ENCODE measurements around the gene RALGAPA1.

RALGAPA1 gene

DNA sequence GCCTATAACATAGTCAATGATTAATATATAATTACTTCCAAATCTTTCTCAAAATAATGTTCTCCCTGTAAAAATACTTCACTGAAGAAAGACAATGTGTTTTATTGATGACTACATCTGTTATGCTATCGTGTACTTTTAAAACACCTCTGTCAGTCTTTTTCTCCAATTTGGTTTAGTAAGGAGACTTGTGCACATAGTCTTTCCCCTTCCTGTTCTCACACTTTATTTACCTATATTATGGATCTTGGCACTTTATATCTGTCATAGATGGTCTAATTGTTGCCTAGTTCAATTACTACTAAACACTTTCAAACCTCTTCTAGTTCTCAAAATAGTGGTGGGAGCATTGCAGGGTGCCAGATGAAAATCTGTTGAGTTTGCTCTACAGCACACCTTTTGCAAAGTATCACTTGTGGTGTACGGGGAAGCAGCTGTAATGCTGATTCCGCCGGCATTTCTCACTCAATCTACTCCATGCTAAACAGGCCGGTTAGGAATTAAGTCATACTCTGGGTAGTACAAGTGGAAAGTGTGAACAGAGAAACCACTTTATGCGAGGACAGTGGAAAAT lies 276.2 kb downstream of the RALGAPA1 start:
- peak overlapping the region; percentile 59; the same call in 1 of the 2 replicates for H3K4me3 ChIP-seq (replicated peaks; ENCODE audit: insufficient read depth, low read length)
- no peak overlapping the region for H3K27ac ChIP-seq (replicated peaks)
- TF ChIP-seq GABPA (IDR thresholded peaks at IDR 0.05; ENCODE audit: low read depth) (no peak), POLR2AphosphoS5 (IDR thresholded peaks at IDR 0.05; ENCODE audit: low read depth) (no peak), SPI1 (IDR thresholded peaks at IDR 0.05; ENCODE audit: borderline replicate concordance, low read depth) (no peak)
- TF ChIP-seq, protein P1, sequence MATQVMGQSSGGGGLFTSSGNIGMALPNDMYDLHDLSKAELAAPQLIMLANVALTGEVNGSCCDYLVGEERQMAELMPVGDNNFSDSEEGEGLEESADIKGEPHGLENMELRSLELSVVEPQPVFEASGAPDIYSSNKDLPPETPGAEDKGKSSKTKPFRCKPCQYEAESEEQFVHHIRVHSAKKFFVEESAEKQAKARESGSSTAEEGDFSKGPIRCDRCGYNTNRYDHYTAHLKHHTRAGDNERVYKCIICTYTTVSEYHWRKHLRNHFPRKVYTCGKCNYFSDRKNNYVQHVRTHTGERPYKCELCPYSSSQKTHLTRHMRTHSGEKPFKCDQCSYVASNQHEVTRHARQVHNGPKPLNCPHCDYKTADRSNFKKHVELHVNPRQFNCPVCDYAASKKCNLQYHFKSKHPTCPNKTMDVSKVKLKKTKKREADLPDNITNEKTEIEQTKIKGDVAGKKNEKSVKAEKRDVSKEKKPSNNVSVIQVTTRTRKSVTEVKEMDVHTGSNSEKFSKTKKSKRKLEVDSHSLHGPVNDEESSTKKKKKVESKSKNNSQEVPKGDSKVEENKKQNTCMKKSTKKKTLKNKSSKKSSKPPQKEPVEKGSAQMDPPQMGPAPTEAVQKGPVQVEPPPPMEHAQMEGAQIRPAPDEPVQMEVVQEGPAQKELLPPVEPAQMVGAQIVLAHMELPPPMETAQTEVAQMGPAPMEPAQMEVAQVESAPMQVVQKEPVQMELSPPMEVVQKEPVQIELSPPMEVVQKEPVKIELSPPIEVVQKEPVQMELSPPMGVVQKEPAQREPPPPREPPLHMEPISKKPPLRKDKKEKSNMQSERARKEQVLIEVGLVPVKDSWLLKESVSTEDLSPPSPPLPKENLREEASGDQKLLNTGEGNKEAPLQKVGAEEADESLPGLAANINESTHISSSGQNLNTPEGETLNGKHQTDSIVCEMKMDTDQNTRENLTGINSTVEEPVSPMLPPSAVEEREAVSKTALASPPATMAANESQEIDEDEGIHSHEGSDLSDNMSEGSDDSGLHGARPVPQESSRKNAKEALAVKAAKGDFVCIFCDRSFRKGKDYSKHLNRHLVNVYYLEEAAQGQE (IDR thresholded peaks at IDR 0.05; ENCODE audit: insufficient replicate concordance, low read depth), result no peak
- TF ChIP-seq, protein P2, sequence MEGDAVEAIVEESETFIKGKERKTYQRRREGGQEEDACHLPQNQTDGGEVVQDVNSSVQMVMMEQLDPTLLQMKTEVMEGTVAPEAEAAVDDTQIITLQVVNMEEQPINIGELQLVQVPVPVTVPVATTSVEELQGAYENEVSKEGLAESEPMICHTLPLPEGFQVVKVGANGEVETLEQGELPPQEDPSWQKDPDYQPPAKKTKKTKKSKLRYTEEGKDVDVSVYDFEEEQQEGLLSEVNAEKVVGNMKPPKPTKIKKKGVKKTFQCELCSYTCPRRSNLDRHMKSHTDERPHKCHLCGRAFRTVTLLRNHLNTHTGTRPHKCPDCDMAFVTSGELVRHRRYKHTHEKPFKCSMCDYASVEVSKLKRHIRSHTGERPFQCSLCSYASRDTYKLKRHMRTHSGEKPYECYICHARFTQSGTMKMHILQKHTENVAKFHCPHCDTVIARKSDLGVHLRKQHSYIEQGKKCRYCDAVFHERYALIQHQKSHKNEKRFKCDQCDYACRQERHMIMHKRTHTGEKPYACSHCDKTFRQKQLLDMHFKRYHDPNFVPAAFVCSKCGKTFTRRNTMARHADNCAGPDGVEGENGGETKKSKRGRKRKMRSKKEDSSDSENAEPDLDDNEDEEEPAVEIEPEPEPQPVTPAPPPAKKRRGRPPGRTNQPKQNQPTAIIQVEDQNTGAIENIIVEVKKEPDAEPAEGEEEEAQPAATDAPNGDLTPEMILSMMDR (IDR thresholded peaks at IDR 0.05; ENCODE audit: insufficient read depth, low read length), result no peak
- peaks cover 38% of the 10 kb centered on the region for H3K27me3 ChIP-seq (ENCODE audit: insufficient read depth, poor library complexity, severe bottlenecking)
- no peak for DNase-seq (ENCODE audit: low read depth in 1 of 2, low spot score in 1 of 2)

DNA sequence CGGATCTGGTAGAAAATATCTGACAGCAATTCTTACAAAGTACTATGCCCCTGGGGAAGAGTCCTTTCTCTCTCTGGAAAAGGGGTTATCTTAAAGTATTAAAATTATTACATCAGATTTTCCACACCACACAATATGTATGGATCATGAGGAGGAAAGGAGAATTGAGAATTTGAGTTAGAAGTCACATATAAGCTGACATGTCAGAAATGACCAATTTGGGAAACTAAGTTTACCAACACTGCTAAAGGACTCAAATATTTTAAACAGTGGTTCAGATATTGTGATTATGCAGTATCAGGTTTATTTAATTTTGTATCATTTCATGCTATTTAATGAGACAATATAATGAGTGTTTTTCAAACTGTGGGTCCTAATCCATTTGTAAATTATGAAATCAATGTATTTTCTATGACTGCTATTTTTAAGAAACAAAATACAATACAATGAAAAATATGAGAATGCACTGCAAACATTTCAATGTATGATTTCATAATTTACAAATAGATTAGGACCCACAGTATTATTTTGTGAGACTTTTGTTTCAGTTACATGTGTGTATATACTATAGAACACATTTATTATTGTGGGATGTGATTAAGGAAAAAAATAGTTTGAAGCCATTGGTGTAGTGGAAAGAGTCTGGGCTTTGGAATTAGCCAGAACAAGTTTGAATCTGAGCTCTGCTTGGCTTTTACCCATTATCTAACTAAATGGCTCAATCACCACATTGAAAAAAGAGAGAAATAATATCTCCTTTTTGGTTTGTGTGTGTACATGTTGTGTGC lies 276.9 kb downstream of the RALGAPA1 start:
- Histone ChIP-seq H3K4me3 (replicated peaks; ENCODE audit: insufficient read depth, low read length) (no peak overlapping the region), H3K27ac (replicated peaks) (no peak overlapping the region), H3K27me3 (ENCODE audit: insufficient read depth, poor library complexity, severe bottlenecking) (peaks cover 38% of the 10 kb centered on the region)
- TF ChIP-seq SPI1 (IDR thresholded peaks at IDR 0.05; ENCODE audit: borderline replicate concordance, low read depth) (no peak), GABPA (IDR thresholded peaks at IDR 0.05; ENCODE audit: low read depth) (no peak), POLR2AphosphoS5 (IDR thresholded peaks at IDR 0.05; ENCODE audit: low read depth) (no peak)
- TF ChIP-seq, protein P2 (IDR thresholded peaks at IDR 0.05; ENCODE audit: insufficient read depth, low read length), result no peak
- TF ChIP-seq, protein P1 (IDR thresholded peaks at IDR 0.05; ENCODE audit: insufficient replicate concordance, low read depth), result no peak
- no peak for DNase-seq (ENCODE audit: low read depth in 1 of 2, low spot score in 1 of 2)

DNA sequence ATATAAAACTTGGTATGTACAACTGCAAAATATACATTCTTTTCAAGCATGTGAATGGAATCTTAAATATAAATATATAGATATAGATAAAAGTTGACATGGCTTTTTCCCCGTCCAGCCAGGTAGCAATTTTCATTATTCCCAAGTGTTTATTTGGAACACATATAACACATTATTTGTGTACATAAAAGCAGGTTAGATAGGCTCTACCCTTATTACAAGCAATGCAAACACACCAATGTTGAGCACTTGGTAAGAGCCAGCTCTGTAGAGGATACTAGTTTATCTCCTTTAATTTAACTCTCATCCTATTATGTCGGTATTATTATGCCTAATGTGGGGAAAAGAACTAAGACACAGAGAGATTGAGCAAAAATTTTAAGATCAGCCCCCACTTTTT lies 282.1 kb downstream of the RALGAPA1 start:
- H3K4me3 ChIP-seq (replicated peaks; ENCODE audit: insufficient read depth, low read length), result no peak overlapping the region
- H3K27ac ChIP-seq (replicated peaks), result no peak overlapping the region
- no peak for DNase-seq (ENCODE audit: low read depth in 1 of 2, low spot score in 1 of 2)
- TF ChIP-seq SPI1 (IDR thresholded peaks at IDR 0.05; ENCODE audit: borderline replicate concordance, low read depth), result no peak
- no peak for TF ChIP-seq POLR2AphosphoS5 (IDR thresholded peaks at IDR 0.05; ENCODE audit: low read depth)
- TF ChIP-seq, protein P2 (IDR thresholded peaks at IDR 0.05; ENCODE audit: insufficient read depth, low read length), result no peak
- no peak for TF ChIP-seq GABPA (IDR thresholded peaks at IDR 0.05; ENCODE audit: low read depth)
- TF ChIP-seq, protein P1 (IDR thresholded peaks at IDR 0.05; ENCODE audit: insufficient replicate concordance, low read depth), result no peak
- H3K27me3 ChIP-seq (ENCODE audit: insufficient read depth, poor library complexity, severe bottlenecking), result peaks cover 21% of the 10 kb centered on the region
